Measurements from ENCODE around the gene ATP1A1.

The ATP1A1 gene

GRCh38 chr1:116440731-116441130, 67.7 kb downstream of the ATP1A1 start:
- no peak for DNase-seq (ENCODE audit: low spot score)

- no peak for DNase-seq (ENCODE audit: low spot score)
Measured at GRCh38 chr1:116445534-116445933, 72.5 kb downstream of the ATP1A1 start.

- DNase-seq (ENCODE audit: low spot score): no peak
Measured at GRCh38 chr1:116446686-116447085, 73.6 kb downstream of the ATP1A1 start.

- no peak for DNase-seq (ENCODE audit: low spot score)
Measured at GRCh38 chr1:116448785-116449385, 75.8 kb downstream of the ATP1A1 start.

GRCh38 chr1:116449578-116449977, 76.5 kb downstream of the ATP1A1 start:
- no peak for DNase-seq (ENCODE audit: low spot score)

- no peak for DNase-seq (ENCODE audit: low spot score)
Measured at GRCh38 chr1:116451702-116452101, 78.7 kb downstream of the ATP1A1 start.

GRCh38 chr1:116453481-116453880, 80.4 kb downstream of the ATP1A1 start:
- no peak for DNase-seq (ENCODE audit: low spot score)

- no peak for DNase-seq (ENCODE audit: low spot score)
Measured at GRCh38 chr1:116453906-116454305, 80.9 kb downstream of the ATP1A1 start.
